ENCODE measurements around the gene RBM33.

DNA sequence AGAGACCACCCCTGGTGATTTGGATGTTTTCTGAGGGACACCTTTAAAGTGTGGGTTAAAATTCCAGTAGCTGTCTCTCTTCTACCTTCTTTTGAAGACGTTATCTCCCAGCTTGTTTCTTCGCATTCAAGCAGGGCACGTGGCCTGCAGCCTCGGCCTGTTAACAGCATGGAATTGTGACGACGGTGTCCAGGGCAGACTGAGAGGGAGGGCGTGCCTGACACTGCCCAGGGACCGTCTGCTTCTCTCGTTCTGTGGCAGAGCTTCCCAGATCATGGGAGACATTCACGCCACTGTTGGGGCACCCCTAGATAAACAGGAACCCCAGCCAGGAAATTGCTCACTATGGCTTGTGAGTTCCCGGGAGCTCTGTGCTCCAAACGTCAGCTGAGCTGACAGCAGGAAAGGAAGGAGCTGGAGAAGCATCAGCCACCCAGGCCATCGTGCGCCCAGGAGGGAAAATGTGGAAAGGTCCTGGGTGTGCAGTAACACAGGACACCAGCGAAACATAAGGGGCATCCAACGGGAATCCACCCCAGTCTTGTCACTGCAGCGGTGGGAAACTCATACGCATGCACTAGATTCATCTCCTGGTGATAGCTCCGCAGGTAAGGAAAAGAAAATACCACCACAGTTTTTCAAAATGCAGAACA lies 41.1 kb upstream of the RBM33 start:
- TF ChIP-seq ADNP (CRISPR knock-in tag; IDR thresholded peaks at IDR 0.05) (no peak), IKZF4 (CRISPR knock-in tag; IDR thresholded peaks at IDR 0.05; ENCODE audit: borderline replicate concordance, low read depth, not compliant biosample characterization) (no peak), NPAS2 (CRISPR knock-in tag; IDR thresholded peaks at IDR 0.05; ENCODE audit: borderline replicate concordance) (no peak), MYC (CRISPR knock-in tag; IDR thresholded peaks at IDR 0.05; ENCODE audit: borderline replicate concordance) (no peak), ZNF468 (CRISPR knock-in tag; IDR thresholded peaks at IDR 0.05) (no peak), ZNF24 (IDR thresholded peaks at IDR 0.05) (no peak), POLR2A (IDR thresholded peaks at IDR 0.05; ENCODE audit: insufficient read depth in 1 of 2, low read depth in 2 of 2, low read length in 2 of 2) (no peak), PHF8 (CRISPR knock-in tag; IDR thresholded peaks at IDR 0.05) (no peak)
- TF ChIP-seq, protein P1, sequence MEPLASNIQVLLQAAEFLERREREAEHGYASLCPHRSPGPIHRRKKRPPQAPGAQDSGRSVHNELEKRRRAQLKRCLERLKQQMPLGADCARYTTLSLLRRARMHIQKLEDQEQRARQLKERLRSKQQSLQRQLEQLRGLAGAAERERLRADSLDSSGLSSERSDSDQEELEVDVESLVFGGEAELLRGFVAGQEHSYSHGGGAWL (CRISPR knock-in tag; IDR thresholded peaks at IDR 0.05): no peak
- TF ChIP-seq, protein P2, sequence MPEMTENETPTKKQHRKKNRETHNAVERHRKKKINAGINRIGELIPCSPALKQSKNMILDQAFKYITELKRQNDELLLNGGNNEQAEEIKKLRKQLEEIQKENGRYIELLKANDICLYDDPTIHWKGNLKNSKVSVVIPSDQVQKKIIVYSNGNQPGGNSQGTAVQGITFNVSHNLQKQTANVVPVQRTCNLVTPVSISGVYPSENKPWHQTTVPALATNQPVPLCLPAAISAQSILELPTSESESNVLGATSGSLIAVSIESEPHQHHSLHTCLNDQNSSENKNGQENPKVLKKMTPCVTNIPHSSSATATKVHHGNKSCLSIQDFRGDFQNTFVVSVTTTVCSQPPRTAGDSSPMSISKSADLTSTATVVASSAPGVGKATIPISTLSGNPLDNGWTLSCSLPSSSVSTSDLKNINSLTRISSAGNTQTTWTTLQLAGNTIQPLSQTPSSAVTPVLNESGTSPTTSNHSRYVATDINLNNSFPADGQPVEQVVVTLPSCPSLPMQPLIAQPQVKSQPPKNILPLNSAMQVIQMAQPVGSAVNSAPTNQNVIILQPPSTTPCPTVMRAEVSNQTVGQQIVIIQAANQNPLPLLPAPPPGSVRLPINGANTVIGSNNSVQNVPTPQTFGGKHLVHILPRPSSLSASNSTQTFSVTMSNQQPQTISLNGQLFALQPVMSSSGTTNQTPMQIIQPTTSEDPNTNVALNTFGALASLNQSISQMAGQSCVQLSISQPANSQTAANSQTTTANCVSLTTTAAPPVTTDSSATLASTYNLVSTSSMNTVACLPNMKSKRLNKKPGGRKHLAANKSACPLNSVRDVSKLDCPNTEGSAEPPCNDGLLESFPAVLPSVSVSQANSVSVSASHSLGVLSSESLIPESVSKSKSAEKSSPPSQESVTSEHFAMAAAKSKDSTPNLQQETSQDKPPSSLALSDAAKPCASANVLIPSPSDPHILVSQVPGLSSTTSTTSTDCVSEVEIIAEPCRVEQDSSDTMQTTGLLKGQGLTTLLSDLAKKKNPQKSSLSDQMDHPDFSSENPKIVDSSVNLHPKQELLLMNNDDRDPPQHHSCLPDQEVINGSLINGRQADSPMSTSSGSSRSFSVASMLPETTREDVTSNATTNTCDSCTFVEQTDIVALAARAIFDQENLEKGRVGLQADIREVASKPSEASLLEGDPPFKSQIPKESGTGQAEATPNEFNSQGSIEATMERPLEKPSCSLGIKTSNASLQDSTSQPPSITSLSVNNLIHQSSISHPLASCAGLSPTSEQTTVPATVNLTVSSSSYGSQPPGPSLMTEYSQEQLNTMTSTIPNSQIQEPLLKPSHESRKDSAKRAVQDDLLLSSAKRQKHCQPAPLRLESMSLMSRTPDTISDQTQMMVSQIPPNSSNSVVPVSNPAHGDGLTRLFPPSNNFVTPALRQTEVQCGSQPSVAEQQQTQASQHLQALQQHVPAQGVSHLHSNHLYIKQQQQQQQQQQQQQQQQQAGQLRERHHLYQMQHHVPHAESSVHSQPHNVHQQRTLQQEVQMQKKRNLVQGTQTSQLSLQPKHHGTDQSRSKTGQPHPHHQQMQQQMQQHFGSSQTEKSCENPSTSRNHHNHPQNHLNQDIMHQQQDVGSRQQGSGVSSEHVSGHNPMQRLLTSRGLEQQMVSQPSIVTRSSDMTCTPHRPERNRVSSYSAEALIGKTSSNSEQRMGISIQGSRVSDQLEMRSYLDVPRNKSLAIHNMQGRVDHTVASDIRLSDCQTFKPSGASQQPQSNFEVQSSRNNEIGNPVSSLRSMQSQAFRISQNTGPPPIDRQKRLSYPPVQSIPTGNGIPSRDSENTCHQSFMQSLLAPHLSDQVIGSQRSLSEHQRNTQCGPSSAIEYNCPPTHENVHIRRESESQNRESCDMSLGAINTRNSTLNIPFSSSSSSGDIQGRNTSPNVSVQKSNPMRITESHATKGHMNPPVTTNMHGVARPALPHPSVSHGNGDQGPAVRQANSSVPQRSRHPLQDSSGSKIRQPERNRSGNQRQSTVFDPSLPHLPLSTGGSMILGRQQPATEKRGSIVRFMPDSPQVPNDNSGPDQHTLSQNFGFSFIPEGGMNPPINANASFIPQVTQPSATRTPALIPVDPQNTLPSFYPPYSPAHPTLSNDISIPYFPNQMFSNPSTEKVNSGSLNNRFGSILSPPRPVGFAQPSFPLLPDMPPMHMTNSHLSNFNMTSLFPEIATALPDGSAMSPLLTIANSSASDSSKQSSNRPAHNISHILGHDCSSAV (CRISPR knock-in tag; IDR thresholded peaks at IDR 0.05; ENCODE audit: borderline replicate concordance): no peak
